ENCODE measurements around the gene TPCN2.

GRCh38 chr11:69071956-69072355, 23.2 kb downstream of the TPCN2 start:
- TF ChIP-seq EZH2 (IDR thresholded peaks at IDR 0.05; ENCODE audit: borderline replicate concordance, low read length) (no peak), CTCF (conservative IDR thresholded peaks at IDR 0.05 in 1 of 2, IDR thresholded peaks at IDR 0.05 in 1 of 2; ENCODE audit: extremely low read depth in 1 of 2, insufficient read depth in 1 of 2, low read depth in 1 of 2, low read length in 2 of 2) (no peak)
